Right lobe of liver (tissue), 4 donors: ENCODE data around the gene EEIG1.

Source experiments
- CTCF ChIP-seq, 4 donors: fragments of 200-600 bp in 3 of 4; fragments of 450-650 bp in 1 of 4; IDR thresholded peaks; one replicate each; pipeline versions ENCODE4 v1.5.1 to v1.8.0; 2016 to 2022; ENCODE audit warnings: antibody characterized with exemption in 4 of 4, mild to moderate bottlenecking in 2 of 4
- POLR2A ChIP-seq: fragments of 450-650 bp; IDR thresholded peaks from one replicate; pipeline ENCODE4 v1.6.1; 2017; ENCODE audit warnings: antibody characterized with exemption, mild to moderate bottlenecking
- donor health status: DM: no; HTN: no; CAD: no.
- donor health status: DM: no; HTN: no; CAD: no.
- donor health status: DM: no; HTN: yes; CAD: no.

GRCh38 chr9:127974001-127974768 lies 6.6 kb downstream of the EEIG1 start:
- no peak for TF ChIP-seq POLR2A
- no peak for TF ChIP-seq CTCF (IDR thresholded peaks at IDR 0.05)
